HG03460 (cell line): Measurements from ENCODE around the gene PRH2.

ENCODE experiments used
- ATAC-seq: cut with Tn5 transposase; IDR thresholded peaks from one replicate; pipeline ENCODE4 v1.9.1; 2021; ENCODE audit not compliant: unreplicated experiment

The PRH2 gene

GRCh38 chr12:10928746-10929286 is at the start of gene PRH2:
Gene PRH2, plus strand, starts transcription at chr12:10929236. Its CDS starts 38 bp downstream, at chr12:10929274.
- no peak for ATAC-seq

- ATAC-seq: no peak
These were observed 44.8 kb upstream of the PRH2 start, which contains the start of gene PRH1 for GRCh38 chr12:10884086-10884725. Gene PRH1, minus strand, starts transcription at chr12:10884255. Its CDS starts 38 bp downstream, at chr12:10884217.

- ATAC-seq: no peak
These were observed 39.8 kb upstream of the PRH2 start for GRCh38 chr12:10889226-10889625.

- no peak for ATAC-seq
These were observed 37.1 kb upstream of the PRH2 start for GRCh38 chr12:10891937-10892336.

- no peak for ATAC-seq
These were observed 32.2 kb upstream of the PRH2 start for GRCh38 chr12:10896854-10897253.

GRCh38 chr12:10900530-10900929 is 28.5 kb upstream of the PRH2 start:
- ATAC-seq: no peak

GRCh38 chr12:10900972-10901371 is 28.1 kb upstream of the PRH2 start:
- no peak for ATAC-seq

- ATAC-seq: no peak
These were observed 27.6 kb upstream of the PRH2 start for GRCh38 chr12:10901427-10901826.

- ATAC-seq: no peak
These were observed 24.4 kb upstream of the PRH2 start for GRCh38 chr12:10904686-10905085.

GRCh38 chr12:10909462-10909861 is 19.6 kb upstream of the PRH2 start, which contains the start of gene TAS2R13:
Gene TAS2R13, minus strand, starts transcription at chr12:10909562. Its CDS starts 264 bp downstream, at chr12:10909298.
- ATAC-seq: no peak

- no peak for ATAC-seq
These were observed 18.7 kb upstream of the PRH2 start for GRCh38 chr12:10910380-10910779.

GRCh38 chr12:10919809-10920208 is 9.2 kb upstream of the PRH2 start:
- no peak for ATAC-seq

- no peak for ATAC-seq
These were observed 2.8 kb upstream of the PRH2 start for GRCh38 chr12:10926269-10926668.

GRCh38 chr12:10936506-10936905 is 7.5 kb downstream of the PRH2 start:
- ATAC-seq: no peak

- ATAC-seq: no peak
These were observed 10.1 kb downstream of the PRH2 start, which contains the start of gene TAS2R14 for GRCh38 chr12:10939163-10939562. Gene TAS2R14, minus strand, starts transcription at chr12:10939263. Its CDS starts 56 bp downstream, at chr12:10939207.

GRCh38 chr12:10940389-10940788 is 11.4 kb downstream of the PRH2 start:
- no peak for ATAC-seq

GRCh38 chr12:10941369-10941768 is 12.3 kb downstream of the PRH2 start:
- no peak for ATAC-seq

- ATAC-seq: no peak
These were observed 13.0 kb downstream of the PRH2 start for GRCh38 chr12:10941916-10942607.

GRCh38 chr12:10943167-10943566 is 14.1 kb downstream of the PRH2 start:
- no peak for ATAC-seq

- ATAC-seq: no peak
These were observed 23.6 kb downstream of the PRH2 start for GRCh38 chr12:10952645-10953044.

GRCh38 chr12:10956085-10956484 is 27.0 kb downstream of the PRH2 start:
- no peak for ATAC-seq

GRCh38 chr12:10957741-10958140 is 28.7 kb downstream of the PRH2 start:
- no peak for ATAC-seq
